Neural progenitor cell (in vitro differentiated cells): ENCODE data around the gene KAT2B.

Source experiments
- EZH2 ChIP-seq: fragments of 200-600 bp; sonication (generic); IDR thresholded peaks from 2 replicates; pipeline ENCODE4 v1.6.1; 2017; ENCODE audit warnings: antibody characterized with exemption, mild to moderate bottlenecking, moderate library complexity
- EZH2phosphoT487 ChIP-seq: fragments of 200-600 bp; sonication (generic); IDR thresholded peaks from 2 replicates; pipeline ENCODE4 v1.6.1; 2017; ENCODE audit warnings: antibody characterized with exemption

- TF ChIP-seq EZH2 (no peak), EZH2phosphoT487 (no peak)
Measured at GRCh38 chr3:20023623-20024405, 16.4 kb upstream of the KAT2B start.
